AG20443 (cell line): ENCODE results near the gene TRAF3IP1.
"Not testable (repeated sequence)": the region's sequence is repeated elsewhere in the genome, so short reads cannot be mapped to it uniquely, and the experiment has no call there.

Experiments
- DNase-seq: peaks from one replicate; pipeline ENCODE4 v3.0.0; 2012; ENCODE audit warnings: low spot score, mixed read lengths

TRAF3IP1 gene

DNA sequence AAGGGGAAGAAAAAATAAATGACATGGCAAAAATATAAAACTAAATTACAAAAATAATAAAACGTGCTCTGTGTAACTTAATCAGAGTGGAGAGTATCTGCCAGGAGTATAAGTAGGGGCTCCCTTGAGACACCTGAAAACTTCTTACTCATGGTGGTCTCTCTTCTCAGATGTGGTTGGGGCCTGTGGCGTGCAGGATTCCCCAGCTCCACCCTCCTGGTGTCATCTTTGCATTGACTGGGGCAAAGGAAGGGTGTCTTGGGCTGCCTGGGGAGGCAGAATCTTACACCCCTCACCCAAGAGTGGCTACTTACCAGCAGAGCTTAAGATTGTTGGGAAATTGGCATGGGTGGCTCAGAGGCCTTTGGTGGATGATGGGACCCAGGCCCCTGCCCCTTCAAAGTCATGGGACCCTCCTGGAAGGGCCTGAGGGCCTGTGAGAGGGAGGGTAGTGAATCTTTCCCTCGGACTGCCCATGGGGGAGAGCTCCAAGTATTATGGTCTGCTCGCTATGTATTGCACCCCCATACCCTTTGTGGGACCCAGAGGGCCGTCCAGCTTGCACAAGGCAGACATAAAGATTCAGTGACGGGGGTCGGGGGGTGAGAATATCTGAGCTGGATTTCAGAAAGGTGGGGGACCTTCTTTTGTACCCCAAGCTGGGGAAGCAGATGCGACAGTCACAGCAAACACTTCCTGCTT lies 6.9 kb upstream of the TRAF3IP1 start:
- no peak for DNase-seq

DNA sequence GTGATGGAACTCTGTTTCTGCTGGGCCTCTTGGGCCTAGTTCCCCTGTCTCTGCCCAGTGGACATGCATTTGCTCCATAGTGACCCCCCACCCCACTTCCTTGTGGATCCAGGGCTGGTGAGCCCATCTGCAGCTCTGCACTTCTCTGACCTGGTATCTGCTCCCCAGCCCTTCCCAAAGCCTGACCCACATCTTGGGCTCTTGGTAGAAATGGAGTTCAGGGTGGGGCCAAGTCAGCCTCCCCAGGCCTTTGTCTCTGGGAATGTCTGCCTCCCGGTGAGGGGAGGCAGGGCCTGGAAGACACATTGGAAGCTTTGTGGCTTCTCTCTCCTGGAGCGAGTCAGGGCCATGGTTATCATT lies 6.3 kb upstream of the TRAF3IP1 start:
- no peak for DNase-seq

DNA sequence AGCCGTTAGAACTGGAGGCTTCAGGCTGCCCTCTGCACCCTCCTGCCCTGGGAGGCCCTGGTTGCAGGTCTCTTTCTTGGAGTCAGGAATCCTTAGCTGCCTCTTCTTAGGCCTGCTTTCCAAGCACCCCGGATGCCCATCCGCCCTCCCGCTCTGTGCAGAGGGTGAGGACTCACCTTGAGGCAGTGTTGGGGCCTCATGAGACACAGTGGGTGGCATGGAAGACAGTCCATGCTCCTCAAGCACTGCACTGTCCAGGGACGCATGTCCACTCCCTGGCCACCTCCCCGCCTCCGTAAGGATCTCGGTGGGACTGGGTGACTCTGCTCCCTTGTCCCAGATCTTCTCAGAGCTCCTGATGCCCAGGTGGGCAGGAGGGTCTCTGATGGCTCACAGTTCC lies 5.7 kb upstream of the TRAF3IP1 start:
- DNase-seq: no peak

DNA sequence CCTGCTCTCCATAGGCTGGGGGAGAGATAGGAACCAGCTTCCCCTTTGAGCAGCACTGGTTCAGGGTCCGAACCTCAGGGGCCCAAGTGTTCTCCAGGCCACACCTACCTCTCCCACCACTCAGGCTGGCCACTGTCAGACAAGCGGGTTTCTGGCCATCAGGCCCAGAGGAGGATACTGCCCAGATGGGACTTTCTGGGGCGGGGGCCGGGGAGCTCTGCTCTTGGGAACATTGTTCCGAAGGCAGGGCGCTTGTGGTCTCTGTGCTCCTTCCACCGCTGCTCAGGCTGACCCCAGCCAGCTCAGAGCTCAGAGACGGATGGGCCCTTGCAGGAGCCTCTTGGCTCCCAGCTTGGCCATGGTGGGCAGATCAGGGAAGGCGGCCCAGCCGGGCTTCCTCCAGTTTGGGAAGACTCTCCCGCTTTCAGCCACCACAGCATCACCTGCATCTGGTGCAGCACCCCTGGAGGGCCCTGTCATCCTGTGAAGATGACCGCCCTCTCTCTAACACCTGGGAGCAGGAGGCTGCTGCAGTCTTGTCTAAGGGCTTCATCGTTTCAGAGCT lies 5.2 kb upstream of the TRAF3IP1 start:
- DNase-seq: no peak

DNA sequence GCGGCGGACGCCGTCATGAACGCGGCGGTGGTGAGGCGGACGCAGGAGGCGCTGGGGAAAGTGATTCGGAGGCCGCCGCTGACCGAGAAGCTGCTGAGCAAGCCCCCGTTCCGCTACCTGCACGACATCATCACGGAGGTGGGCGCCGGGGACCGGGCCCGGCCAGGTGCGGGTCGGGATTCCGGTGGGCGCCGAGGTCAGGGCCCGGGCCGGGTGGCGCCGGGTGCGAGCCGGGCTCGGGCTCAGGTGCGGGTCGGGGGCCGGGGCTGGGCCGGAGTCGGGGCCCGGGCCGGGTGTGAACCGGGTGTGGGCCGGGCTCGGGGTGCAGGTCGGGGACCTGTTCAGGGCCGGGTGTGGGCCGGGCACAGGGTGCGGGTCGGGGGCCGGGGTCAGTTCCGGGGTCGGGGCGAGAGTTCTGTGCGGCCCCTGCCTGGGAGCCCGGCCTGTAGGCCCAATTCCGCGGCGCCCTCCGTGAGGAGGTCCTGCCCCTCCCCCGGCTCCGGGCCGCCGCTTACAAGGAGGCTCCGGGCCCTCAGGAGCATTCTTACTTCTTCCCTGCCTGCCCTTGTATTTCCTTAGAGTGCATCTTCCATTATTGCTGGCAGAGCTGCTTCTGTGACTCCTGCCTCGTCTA lies 447 bp downstream of the TRAF3IP1 start:
- DNase-seq: peak; percentile 53

DNA sequence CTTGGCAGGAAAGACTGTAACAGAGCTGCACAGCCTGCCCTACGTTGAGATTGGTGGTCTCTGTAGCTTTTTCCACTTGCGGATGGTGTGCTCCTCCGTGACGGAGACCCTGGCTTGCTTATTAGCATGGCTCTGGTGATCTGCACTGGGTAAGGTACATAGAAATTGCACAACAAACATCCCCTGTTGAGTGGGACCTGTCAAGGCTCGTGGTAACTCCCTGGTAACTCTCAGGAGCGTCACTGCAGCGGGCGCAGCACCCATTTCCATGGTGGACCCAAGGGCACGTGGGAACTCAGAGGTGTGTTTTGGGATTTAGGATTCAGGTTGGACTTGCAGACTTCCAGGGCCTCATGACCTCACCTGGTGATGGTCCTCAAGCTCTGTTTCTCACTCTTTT lies 1.1 kb downstream of the TRAF3IP1 start:
- no peak for DNase-seq

DNA sequence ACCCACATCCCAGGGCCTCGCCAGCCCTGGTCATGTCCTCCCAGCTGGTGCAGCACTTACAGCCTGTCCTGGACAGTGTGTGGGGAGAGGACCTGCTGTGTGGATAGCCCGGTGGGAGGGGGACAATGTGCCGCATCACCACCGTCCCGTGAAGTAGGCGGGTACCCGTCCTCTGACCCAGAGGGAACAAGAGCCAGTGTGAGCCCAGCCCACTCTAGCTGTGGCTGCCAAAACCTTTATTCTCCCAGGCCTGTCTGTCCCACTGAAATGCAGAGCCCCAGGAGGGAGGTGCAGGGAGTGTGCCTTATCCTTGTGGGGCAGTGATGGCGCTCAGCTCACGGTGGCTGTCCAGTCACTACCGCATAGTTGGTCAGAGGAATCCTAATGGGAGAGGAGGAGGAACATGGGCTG lies 1.7 kb downstream of the TRAF3IP1 start:
- no peak for DNase-seq

DNA sequence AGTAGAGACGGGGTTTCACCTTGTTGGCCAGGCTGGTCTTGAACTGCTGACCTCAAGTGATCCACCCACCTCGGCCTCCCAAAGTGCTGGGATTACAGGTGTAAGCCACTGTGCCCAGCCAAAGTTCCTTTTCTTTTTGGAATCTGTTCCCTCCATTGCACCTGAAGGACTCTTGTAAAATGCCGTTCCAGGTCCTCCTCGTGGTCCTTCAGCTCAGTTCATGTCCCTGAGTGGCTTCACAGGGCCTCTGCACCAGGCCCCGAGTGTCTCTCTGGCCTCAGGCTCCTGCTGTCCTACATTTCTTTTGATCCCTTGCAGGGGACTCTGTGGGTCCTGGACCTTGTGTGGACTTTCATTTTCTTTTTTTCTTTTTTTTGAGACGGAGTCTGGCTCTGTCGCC lies 3.9 kb downstream of the TRAF3IP1 start:
- not testable (repeated sequence) for DNase-seq

DNA sequence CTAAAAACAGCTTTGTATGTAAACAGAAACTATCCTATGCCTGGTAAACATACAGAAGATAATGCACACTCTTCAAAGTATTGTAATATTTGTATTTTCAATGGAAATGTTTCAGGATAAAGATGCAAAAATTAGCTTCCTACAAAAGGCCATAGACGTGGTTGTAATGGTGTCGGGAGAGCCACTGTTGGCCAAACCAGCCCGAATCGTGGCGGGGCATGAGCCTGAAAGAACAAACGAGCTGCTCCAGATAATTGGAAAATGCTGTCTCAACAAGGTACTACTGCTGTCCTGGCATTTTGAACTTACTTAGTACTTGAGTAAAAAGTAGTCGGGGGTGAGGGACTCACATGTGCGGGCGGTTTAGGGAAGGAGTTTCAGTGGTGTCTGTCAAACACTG lies 5.4 kb downstream of the TRAF3IP1 start:
- no peak for DNase-seq

DNA sequence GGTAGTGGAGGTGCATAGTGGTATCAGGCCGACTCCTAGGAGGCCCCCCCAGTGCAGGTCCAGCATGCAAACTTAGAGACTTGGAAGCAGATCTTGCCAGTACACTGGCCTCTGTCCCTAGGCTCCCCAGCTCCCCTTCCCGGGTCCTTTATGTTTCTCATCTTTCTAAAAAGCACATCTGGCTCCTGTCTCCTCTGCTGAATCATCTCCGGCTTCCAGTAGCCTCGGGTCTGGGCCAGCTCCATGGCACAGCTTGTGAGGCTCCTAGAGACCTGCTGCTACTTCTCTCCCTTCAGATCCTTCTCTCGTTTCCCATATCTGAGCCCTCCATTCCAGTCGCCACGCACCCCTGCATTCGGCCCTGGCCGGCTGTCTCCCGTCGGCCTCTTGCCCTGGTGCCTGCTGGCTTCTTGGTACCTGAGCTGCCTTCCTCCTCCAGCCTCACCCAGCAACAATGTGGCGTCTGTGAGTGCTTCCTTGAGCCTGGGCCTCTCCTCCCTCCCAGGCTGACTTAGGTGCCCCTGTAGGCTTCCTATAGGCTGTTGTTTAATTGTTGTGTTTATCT lies 6.6 kb downstream of the TRAF3IP1 start:
- no peak for DNase-seq

DNA sequence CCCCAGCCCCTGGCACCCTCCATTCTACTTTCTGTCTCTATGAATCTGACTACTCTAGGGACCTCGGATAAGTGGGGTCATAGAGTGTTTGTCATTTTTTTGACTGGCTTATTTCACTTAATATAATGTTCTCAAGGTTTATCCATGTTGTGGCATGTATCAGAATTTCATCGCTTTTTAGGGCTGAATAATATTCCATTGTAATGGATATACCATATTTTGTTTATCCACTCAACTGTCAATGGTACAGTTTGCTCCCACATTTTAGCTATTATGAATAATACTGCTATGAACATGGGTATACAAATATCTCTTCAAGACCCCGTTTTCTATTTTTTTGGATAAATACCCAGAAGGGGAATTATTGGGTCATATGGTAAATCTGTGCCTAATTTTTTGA lies 7.4 kb downstream of the TRAF3IP1 start:
- DNase-seq: no peak

DNA sequence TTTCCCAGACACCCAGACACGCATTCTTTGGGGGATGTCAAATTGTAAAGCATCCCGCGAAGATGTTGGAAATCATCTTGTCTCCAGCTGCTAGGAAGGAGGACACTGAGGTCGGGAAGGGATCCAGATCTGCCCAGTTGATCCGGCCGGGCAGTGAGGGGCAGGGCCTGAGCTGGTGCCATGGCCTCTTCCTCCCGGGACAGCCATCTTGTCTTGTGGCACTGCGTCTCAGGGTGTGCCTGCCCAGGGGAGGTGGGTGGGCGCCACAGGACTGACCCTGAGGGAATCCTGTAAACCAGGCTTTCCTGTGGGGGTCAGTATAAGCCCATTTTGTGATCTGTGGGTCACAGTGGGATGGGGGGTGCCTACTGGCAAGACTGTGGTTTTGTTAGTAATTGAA lies 10.1 kb downstream of the TRAF3IP1 start:
- no peak for DNase-seq

DNA sequence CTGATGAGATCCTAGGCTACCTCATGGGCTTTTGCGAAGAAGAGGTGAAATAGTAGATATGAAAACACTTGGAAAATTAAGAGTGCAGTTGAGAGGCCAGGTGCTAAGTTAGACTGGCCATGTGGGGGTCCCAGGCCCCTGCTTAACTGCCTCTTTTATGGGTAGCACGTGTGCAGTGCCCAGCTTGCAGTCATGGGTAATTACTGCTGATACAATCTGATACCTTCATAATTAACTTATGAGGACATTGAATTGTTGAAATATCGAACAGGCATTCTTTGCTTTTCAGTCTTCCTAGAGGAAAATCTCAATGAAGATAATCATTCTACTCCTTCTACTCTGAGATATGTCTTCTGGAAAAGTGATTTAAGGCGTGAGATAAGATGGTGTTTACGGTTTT lies 11.6 kb downstream of the TRAF3IP1 start:
- DNase-seq: no peak

DNA sequence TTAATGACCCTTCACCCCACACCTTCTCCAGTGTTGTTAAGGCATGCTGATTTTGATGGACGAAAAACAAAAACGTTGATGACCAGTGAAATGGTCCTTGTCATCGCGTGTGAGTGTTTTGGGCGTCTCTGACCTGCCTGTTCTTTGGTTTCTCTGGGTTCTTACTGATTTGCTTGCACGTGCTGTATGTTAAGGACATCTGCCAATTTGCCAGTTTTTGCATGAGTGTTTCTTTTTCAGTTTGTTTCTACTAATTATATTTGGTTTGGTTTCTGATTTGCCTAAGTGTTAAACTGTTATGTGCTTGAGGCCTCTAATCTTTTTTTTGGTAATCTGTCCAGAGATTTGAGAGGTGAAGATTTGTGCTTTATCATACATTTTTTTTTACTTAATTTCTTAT lies 14.6 kb downstream of the TRAF3IP1 start:
- DNase-seq: no peak

DNA sequence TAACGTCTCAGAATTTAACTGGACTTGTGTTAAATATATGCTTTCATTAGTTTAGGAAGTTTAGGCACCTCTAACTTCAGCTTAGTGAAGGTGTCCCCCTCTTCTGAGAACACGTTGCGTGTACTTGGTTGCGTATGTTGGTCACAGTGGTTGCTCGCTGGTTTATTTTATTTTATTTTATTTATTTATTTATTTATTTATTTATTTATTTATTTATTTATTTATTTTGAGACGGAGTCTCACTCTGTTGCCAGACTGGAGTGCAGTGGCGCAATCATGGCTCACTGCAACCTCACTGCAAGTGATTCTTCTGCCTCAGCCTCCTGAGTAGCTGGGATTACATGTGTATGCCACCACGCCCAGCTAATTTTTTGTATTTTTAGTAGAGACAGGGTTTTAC lies 15.3 kb downstream of the TRAF3IP1 start:
- not testable (repeated sequence) for DNase-seq

DNA sequence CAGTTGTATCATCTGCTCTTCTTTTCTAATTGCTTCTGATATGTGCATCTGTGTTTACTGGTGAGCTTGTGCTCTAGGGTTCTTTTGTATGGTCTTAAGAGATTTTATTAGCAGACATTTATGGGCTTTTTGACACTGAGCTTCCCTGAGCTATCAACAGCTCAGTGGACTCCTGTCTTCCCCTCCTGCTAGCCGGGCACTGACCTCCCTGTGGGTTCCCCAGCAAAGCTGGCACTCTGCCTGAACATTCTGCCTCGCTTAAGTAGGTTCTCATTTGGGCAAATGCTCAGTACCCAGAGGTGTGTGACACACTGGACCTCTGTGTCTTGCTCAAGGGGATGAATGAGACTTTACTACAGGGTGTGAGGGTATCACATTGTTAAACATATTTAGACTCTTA lies 15.8 kb downstream of the TRAF3IP1 start:
- no peak for DNase-seq

DNA sequence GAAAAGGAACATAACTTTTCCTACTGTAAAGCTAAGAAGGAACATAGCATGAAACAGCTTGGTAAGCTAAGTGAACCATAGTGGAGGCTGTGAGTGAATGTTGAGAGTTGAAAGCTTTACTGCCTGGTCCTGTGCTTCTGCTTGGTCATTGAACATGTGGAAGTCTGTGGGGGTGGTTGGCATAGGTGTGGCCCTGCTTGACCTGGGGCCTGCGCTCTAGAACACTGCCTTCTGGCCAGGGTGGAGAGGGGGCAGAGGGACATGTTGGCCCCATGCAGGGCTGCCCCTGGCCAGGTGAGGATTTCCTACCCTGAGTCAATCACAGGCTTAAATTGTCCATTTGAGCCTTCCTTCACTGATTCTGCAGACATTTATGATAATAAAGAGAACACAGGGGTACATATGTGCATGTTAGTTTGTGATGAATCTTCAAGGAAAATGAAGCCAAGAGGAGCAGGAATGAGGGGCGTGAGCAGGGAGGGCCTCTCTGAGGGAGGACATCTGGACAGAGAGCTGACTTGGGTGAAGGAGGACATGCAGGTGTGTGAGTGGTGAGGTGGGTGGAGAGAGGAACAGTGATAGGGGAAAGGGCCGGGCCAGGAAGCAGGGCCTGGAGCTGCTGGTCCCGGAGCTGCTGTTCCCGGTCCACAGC lies 16.6 kb downstream of the TRAF3IP1 start:
- no peak for DNase-seq

DNA sequence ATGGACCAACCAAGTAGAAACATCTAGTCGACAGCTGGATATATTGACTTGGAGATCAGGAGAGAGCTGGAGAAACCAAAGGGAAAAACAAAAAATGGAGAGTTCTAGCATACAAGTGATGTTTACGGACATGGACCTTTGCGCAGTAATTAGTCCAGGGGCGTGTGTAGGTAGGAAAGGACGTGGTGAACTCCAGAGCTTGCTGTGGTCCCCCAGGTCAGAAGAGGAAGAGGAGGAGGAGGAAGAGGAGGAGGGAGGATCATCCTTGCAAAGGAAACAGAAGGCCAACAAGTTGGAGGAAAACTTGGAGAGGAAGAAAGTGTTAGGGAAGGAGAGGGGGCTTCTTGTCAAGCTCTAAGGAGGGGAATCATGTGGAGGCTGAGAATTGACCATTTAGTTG lies 17.5 kb downstream of the TRAF3IP1 start:
- no peak for DNase-seq

DNA sequence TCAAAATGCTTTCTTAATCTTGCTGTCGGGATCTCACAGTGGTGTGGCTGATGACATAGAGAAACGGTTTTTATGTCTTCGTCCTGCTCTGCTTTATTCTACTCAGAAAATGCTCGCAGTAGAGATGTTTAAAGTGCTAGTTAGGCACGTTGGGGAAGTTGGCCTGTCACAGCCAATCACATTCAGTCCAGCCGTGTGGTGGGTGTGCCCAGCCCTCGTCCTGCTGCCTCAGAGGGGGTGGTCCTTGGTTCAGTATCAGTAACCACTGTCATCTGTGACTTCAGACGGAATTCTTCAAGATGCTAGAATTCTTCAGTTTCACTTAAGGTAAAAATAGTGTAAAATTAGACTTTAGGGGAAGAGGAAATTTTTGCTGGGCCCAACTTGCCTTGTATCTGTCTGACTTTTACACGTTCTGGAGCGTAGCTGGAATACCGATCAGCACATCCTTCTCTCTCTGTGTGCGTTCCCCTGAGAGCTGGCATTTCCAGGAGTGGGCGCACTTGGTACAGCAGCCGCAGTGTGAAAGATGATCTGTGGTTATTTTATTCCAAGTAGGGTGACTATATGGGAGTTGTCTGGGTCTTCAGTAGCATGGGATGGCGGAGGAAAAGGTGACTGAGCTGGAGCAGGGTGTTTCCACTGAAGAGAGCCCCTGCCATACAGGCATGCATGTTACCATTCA lies 18.5 kb downstream of the TRAF3IP1 start:
- DNase-seq: no peak

DNA sequence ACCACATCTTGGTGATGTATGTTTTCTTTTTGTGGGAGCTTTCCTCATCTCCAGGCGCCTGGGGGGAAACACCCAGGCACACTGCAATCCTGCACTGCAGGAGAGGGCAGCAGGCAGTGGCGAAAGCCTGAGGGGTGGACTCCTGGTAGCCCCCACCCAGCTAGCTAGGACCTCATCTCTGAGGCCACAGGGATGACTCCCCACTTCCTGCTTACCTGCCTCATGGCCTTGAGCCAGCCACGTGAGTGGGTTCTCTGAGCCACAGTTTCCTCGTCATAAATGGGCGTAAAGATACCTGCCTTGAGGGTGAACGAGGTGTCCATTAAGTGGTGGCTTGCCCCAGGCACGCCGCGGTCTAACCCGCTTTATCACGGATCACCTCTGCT lies 19.1 kb downstream of the TRAF3IP1 start:
- no peak for DNase-seq

DNA sequence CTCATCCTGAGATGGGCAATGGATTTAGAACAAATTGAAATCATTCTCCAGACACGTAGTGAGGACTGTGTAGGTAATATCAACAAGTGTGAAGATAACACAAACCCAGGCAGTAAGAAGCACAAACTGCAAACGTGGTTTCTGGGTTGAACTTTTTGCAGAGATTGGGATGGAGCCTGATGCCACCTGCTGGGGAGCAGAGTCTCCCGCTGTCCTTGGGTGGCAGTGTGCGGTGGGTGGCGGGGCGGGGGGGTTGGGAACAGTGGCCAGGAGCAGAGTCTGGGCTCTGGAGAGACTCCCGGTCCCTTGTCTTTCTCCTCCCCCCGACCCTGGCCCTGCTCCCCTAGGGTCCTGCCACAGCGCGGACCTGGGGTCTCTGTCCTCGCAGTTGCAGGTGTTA lies 19.5 kb downstream of the TRAF3IP1 start:
- no peak for DNase-seq

DNA sequence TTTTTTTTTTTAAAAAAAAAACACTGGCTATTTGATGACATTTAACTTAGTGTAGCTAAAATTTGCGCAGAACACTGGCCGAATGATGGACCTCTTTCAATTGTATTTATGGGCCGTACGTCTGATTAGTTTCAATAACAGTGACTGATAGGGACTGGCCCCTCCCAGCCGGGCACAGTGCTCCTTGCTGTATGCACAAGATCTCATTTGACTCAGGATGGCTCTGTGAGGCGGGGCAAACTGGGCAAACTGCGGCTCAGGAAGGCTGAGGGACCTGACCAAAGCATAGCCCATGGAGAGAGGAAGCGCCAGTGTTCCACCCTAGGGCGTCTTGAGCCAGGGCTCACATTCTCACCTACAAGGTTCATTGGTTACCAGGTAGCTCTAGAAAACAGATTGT lies 21.2 kb downstream of the TRAF3IP1 start:
- no peak for DNase-seq
